Measurements from ENCODE around the gene MRPS33.

MRPS33 gene

GRCh38 chr7:141003172-141004065 is 11.3 kb downstream of the MRPS33 start:
- H3K4me2 ChIP-seq (ENCODE audit: low read length) = no peak overlapping the region
- WGBS (ENCODE audit: extremely low coverage, insufficient coverage, low lambda C conversion rate) = no CpG with 5 or more reads among the region's 8 CpGs
- no peak overlapping the region for H2BK5ac ChIP-seq (ENCODE audit: low read length)
- H3K4me3 ChIP-seq (ENCODE audit: low read length) = no peak overlapping the region
- no peak overlapping the region for H2AK5ac ChIP-seq (ENCODE audit: low read length)
- H4K5ac ChIP-seq (ENCODE audit: low read length) = no peak overlapping the region
- H3K23ac ChIP-seq (ENCODE audit: low read length) = no peak overlapping the region
- H3K79me2 ChIP-seq (ENCODE audit: control insufficient read depth, insufficient read depth, low read length) = no peaks in the 10 kb centered on the region
- no peaks in the 10 kb centered on the region for H3K4me1 ChIP-seq (ENCODE audit: control insufficient read depth, low read depth, low read length)
- H3K9ac ChIP-seq (ENCODE audit: low read length) = no peak overlapping the region
- H4K8ac ChIP-seq (ENCODE audit: low read depth, low read length) = no peak overlapping the region
- H3K56ac ChIP-seq (ENCODE audit: low read length) = no peak overlapping the region
- no peaks in the 10 kb centered on the region for H3K36me3 ChIP-seq (ENCODE audit: control insufficient read depth, insufficient read depth, low read length)
- no peaks in the 10 kb centered on the region for H3K27me3 ChIP-seq (ENCODE audit: insufficient read depth, low read length, poor library complexity)
- H3K79me1 ChIP-seq (ENCODE audit: low read length) = no peaks in the 10 kb centered on the region
- no peak overlapping the region for H3K27ac ChIP-seq (ENCODE audit: low read depth, low read length)
- no peak overlapping the region for H2BK15ac ChIP-seq (replicated peaks; ENCODE audit: low read depth)
- no peak for DNase-seq
- H3K18ac ChIP-seq (ENCODE audit: low read length) = no peak overlapping the region
- no peak overlapping the region for H2BK120ac ChIP-seq (ENCODE audit: low read depth, low read length)
- no peak overlapping the region for H3K4ac ChIP-seq (ENCODE audit: low read depth, low read length)

GRCh38 chr7:141001546-141001945 is 13.2 kb downstream of the MRPS33 start:
- H3K79me1 ChIP-seq (ENCODE audit: low read length) = no peaks in the 10 kb centered on the region
- H3K56ac ChIP-seq (ENCODE audit: low read length) = no peak overlapping the region
- H3K27ac ChIP-seq (ENCODE audit: low read depth, low read length) = no peak overlapping the region
- WGBS (ENCODE audit: extremely low coverage, insufficient coverage, low lambda C conversion rate) = no CpG with 5 or more reads among the region's 1 CpG
- H3K4me3 ChIP-seq (ENCODE audit: low read length) = no peak overlapping the region
- no peaks in the 10 kb centered on the region for H3K27me3 ChIP-seq (ENCODE audit: insufficient read depth, low read length, poor library complexity)
- H3K36me3 ChIP-seq (ENCODE audit: control insufficient read depth, insufficient read depth, low read length) = no peaks in the 10 kb centered on the region
- H2BK120ac ChIP-seq (ENCODE audit: low read depth, low read length) = no peak overlapping the region
- H3K9ac ChIP-seq (ENCODE audit: low read length) = no peak overlapping the region
- no peak overlapping the region for H3K18ac ChIP-seq (ENCODE audit: low read length)
- H3K4ac ChIP-seq (ENCODE audit: low read depth, low read length) = no peak overlapping the region
- H3K4me1 ChIP-seq (ENCODE audit: control insufficient read depth, low read depth, low read length) = no peaks in the 10 kb centered on the region
- H2AK5ac ChIP-seq (ENCODE audit: low read length) = no peak overlapping the region
- no peak overlapping the region for H3K23ac ChIP-seq (ENCODE audit: low read length)
- no peak overlapping the region for H2BK5ac ChIP-seq (ENCODE audit: low read length)
- H3K79me2 ChIP-seq (ENCODE audit: control insufficient read depth, insufficient read depth, low read length) = no peaks in the 10 kb centered on the region
- no peak overlapping the region for H4K5ac ChIP-seq (ENCODE audit: low read length)
- DNase-seq = no peak
- no peak overlapping the region for H4K8ac ChIP-seq (ENCODE audit: low read depth, low read length)
- no peak overlapping the region for H3K4me2 ChIP-seq (ENCODE audit: low read length)
- H2BK15ac ChIP-seq (replicated peaks; ENCODE audit: low read depth) = no peak overlapping the region

DNA sequence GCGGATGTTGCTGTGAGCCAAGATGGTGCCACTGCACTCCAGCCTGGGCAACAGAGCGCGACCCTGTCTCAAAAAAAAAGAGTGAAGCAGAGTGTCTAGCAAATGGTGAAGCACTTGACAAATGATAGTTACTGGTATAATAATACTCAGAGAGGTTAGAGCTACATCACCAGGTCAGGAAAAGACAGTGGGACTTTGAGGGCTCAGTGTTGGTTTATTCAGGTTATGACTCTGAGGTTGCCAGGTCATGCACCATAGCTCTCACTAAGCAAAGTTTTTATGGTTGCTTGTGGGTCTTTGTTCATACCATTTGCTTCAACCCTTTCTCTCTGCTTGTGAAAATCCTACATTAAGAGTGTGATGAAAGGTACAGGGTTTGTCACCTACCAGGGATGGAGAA is 13.6 kb downstream of the MRPS33 start:
- Histone ChIP-seq H4K5ac (ENCODE audit: low read length) (no peak overlapping the region), H3K79me1 (ENCODE audit: low read length) (no peaks in the 10 kb centered on the region), H3K79me2 (ENCODE audit: control insufficient read depth, insufficient read depth, low read length) (no peaks in the 10 kb centered on the region), H3K4me1 (ENCODE audit: control insufficient read depth, low read depth, low read length) (no peaks in the 10 kb centered on the region), H3K18ac (ENCODE audit: low read length) (no peak overlapping the region), H3K23ac (ENCODE audit: low read length) (no peak overlapping the region), H4K8ac (ENCODE audit: low read depth, low read length) (no peak overlapping the region), H2BK120ac (ENCODE audit: low read depth, low read length) (no peak overlapping the region), H3K4me3 (ENCODE audit: low read length) (no peak overlapping the region), H2BK15ac (replicated peaks; ENCODE audit: low read depth) (no peak overlapping the region), H2BK5ac (ENCODE audit: low read length) (no peak overlapping the region), H3K4ac (ENCODE audit: low read depth, low read length) (no peak overlapping the region), H3K27me3 (ENCODE audit: insufficient read depth, low read length, poor library complexity) (no peaks in the 10 kb centered on the region), H3K36me3 (ENCODE audit: control insufficient read depth, insufficient read depth, low read length) (no peaks in the 10 kb centered on the region), H3K27ac (ENCODE audit: low read depth, low read length) (no peak overlapping the region), H3K56ac (ENCODE audit: low read length) (no peak overlapping the region), H2AK5ac (ENCODE audit: low read length) (no peak overlapping the region), H3K9ac (ENCODE audit: low read length) (no peak overlapping the region), H3K4me2 (ENCODE audit: low read length) (no peak overlapping the region)
- no CpG with 5 or more reads among the region's 3 CpGs for WGBS (ENCODE audit: extremely low coverage, insufficient coverage, low lambda C conversion rate)
- DNase-seq = no peak

DNA sequence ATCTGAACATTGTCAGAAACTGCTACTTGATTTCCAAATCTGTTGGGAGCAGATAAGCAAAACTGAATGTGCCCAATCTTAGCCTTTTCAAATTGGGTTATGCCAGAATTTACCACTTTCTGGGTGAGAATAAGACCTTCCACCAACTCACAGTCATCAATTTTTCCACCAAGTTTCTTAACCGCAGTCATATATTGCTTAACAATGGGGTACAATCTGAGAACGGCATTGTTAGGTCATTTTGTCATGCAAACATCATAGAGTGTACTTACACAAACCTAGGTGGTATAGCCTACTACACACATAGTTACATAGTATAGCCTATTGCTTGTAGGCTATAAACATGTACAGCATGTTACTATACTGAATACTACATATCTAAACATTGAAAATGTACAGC is 16.0 kb downstream of the MRPS33 start:
- no peak overlapping the region for H2BK15ac ChIP-seq (replicated peaks; ENCODE audit: low read depth)
- no peak overlapping the region for H2BK120ac ChIP-seq (ENCODE audit: low read depth, low read length)
- H3K27me3 ChIP-seq (ENCODE audit: insufficient read depth, low read length, poor library complexity) = no peaks in the 10 kb centered on the region
- H3K79me2 ChIP-seq (ENCODE audit: control insufficient read depth, insufficient read depth, low read length) = no peaks in the 10 kb centered on the region
- no peaks in the 10 kb centered on the region for H3K36me3 ChIP-seq (ENCODE audit: control insufficient read depth, insufficient read depth, low read length)
- no peak overlapping the region for H3K56ac ChIP-seq (ENCODE audit: low read length)
- H2BK5ac ChIP-seq (ENCODE audit: low read length) = no peak overlapping the region
- H3K9ac ChIP-seq (ENCODE audit: low read length) = no peak overlapping the region
- H4K5ac ChIP-seq (ENCODE audit: low read length) = no peak overlapping the region
- DNase-seq = no peak
- H3K4ac ChIP-seq (ENCODE audit: low read depth, low read length) = no peak overlapping the region
- no peak overlapping the region for H3K23ac ChIP-seq (ENCODE audit: low read length)
- no peaks in the 10 kb centered on the region for H3K4me1 ChIP-seq (ENCODE audit: control insufficient read depth, low read depth, low read length)
- no peak overlapping the region for H3K4me3 ChIP-seq (ENCODE audit: low read length)
- no peak overlapping the region for H3K18ac ChIP-seq (ENCODE audit: low read length)
- no peak overlapping the region for H3K27ac ChIP-seq (ENCODE audit: low read depth, low read length)
- H4K8ac ChIP-seq (ENCODE audit: low read depth, low read length) = no peak overlapping the region
- no peaks in the 10 kb centered on the region for H3K79me1 ChIP-seq (ENCODE audit: low read length)
- no peak overlapping the region for H2AK5ac ChIP-seq (ENCODE audit: low read length)
- no CpG with 5 or more reads among the region's 2 CpGs for WGBS (ENCODE audit: extremely low coverage, insufficient coverage, low lambda C conversion rate)
- H3K4me2 ChIP-seq (ENCODE audit: low read length) = no peak overlapping the region

GRCh38 chr7:140992422-140992821 is 22.3 kb downstream of the MRPS33 start:
- no peak overlapping the region for H2BK120ac ChIP-seq (ENCODE audit: low read depth, low read length)
- no peaks in the 10 kb centered on the region for H3K79me2 ChIP-seq (ENCODE audit: control insufficient read depth, insufficient read depth, low read length)
- no peak overlapping the region for H3K4ac ChIP-seq (ENCODE audit: low read depth, low read length)
- no peak overlapping the region for H3K9ac ChIP-seq (ENCODE audit: low read length)
- H2BK5ac ChIP-seq (ENCODE audit: low read length) = no peak overlapping the region
- H4K8ac ChIP-seq (ENCODE audit: low read depth, low read length) = no peak overlapping the region
- no peak overlapping the region for H2AK5ac ChIP-seq (ENCODE audit: low read length)
- no peak overlapping the region for H4K5ac ChIP-seq (ENCODE audit: low read length)
- H3K36me3 ChIP-seq (ENCODE audit: control insufficient read depth, insufficient read depth, low read length) = no peaks in the 10 kb centered on the region
- no peak overlapping the region for H3K27ac ChIP-seq (ENCODE audit: low read depth, low read length)
- no CpG with 5 or more reads among the region's 3 CpGs for WGBS (ENCODE audit: extremely low coverage, insufficient coverage, low lambda C conversion rate)
- no peaks in the 10 kb centered on the region for H3K4me1 ChIP-seq (ENCODE audit: control insufficient read depth, low read depth, low read length)
- no peaks in the 10 kb centered on the region for H3K27me3 ChIP-seq (ENCODE audit: insufficient read depth, low read length, poor library complexity)
- H3K4me3 ChIP-seq (ENCODE audit: low read length) = no peak overlapping the region
- DNase-seq = no peak
- no peak overlapping the region for H3K56ac ChIP-seq (ENCODE audit: low read length)
- no peaks in the 10 kb centered on the region for H3K79me1 ChIP-seq (ENCODE audit: low read length)
- H3K18ac ChIP-seq (ENCODE audit: low read length) = no peak overlapping the region
- no peak overlapping the region for H3K4me2 ChIP-seq (ENCODE audit: low read length)
- no peak overlapping the region for H2BK15ac ChIP-seq (replicated peaks; ENCODE audit: low read depth)
- H3K23ac ChIP-seq (ENCODE audit: low read length) = no peak overlapping the region
